Caco-2 (cell line): ENCODE measurements around the gene ZNF407. TPM values are rescaled to one million over a fixed set of nuclear protein-coding genes. Genes with fewer than 3 reads are reported as not detected.

Experiments used
- BruUV-seq: library from RNA; stranded (reverse); fragments of 400-500 nt; replicated peaks from 2 replicates; lab custom pipeline; 2021; lab: Mats Ljungman, UMichigan
- CTCF ChIA-PET: fragments of 300-600 bp; sonication (Branson Sonifier 250); formaldehyde crosslinking; loops from one replicate; lab custom pipeline; 2022; ENCODE audit warnings: antibody characterized with exemption; lab: Charles Lee
- POLR2A ChIA-PET: fragments of 300-600 bp; sonication (Branson Sonifier 250); formaldehyde crosslinking; loops from one replicate; lab custom pipeline; 2022; ENCODE audit warnings: antibody characterized with exemption; lab: Charles Lee
- DNase-seq, 2 experiments: peaks; one replicate each; pipeline versions ENCODE4 v3.0.0 to v3.0.0-alpha.2; 2020 to 2022
- H3K27me3 ChIP-seq: replicated peaks from 2 replicates; pipeline ENCODE4 v1.6.0; 2011; ENCODE audit warnings: low read length; ENCODE audit not compliant: control insufficient read depth, insufficient read depth
- H3K36me3 ChIP-seq: 2 replicates; pipeline ENCODE4 v1.5.1; 2011; ENCODE audit warnings: low read length; ENCODE audit not compliant: control insufficient read depth, insufficient read depth
- H3K4me1 ChIP-seq: fragments of 250-450 bp; sonication (Bioruptor Pico); 2 replicates; pipeline ENCODE4 v1.5.1; 2020; ENCODE audit warnings: mild to moderate bottlenecking
- H3K4me3 ChIP-seq: 2 replicates; pipeline ENCODE4 v1.5.1; 2011; ENCODE audit warnings: low read depth, mild to moderate bottlenecking, control low read depth, low read length
- H3K9me3 ChIP-seq: fragments of 250-450 bp; sonication (Bioruptor Pico); 2 replicates; pipeline ENCODE4 v1.5.1; 2020; ENCODE audit warnings: mild to moderate bottlenecking, moderate library complexity
- H3K27ac Mint-ChIP-seq: one replicate; pipeline ENCODE4 v1.8.0; 2022; ENCODE audit warnings: mixed read lengths; ENCODE audit not compliant: unreplicated experiment
- H3K27me3 Mint-ChIP-seq: one replicate; pipeline ENCODE4 v1.8.0; 2022; ENCODE audit warnings: mixed read lengths; ENCODE audit not compliant: insufficient read depth, unreplicated experiment
- H3K36me3 Mint-ChIP-seq: one replicate; pipeline ENCODE4 v1.8.0; 2022; ENCODE audit warnings: mild to moderate bottlenecking, mixed read lengths; ENCODE audit not compliant: insufficient read depth, unreplicated experiment
- H3K4me1 Mint-ChIP-seq: one replicate; pipeline ENCODE4 v1.8.0; 2022; ENCODE audit warnings: low read depth, mixed read lengths; ENCODE audit not compliant: unreplicated experiment
- H3K4me3 Mint-ChIP-seq: one replicate; pipeline ENCODE4 v1.8.0; 2022; ENCODE audit warnings: mild to moderate bottlenecking, moderate library complexity, mixed read lengths; ENCODE audit not compliant: unreplicated experiment
- H3K9me3 Mint-ChIP-seq: one replicate; pipeline ENCODE4 v1.8.0; 2022; ENCODE audit warnings: mixed read lengths; ENCODE audit not compliant: unreplicated experiment
- CTCF ChIP-seq, 2 experiments: fragments of 200-600 bp in 1 of 2; IDR thresholded peaks; 1 replicate in 1 of 2; 2 replicates in 1 of 2; pipeline versions ENCODE4 v1.5.1 to v1.8.0; 2011 to 2022; ENCODE audit warnings: antibody characterized with exemption in 1 of 2, control low read depth in 1 of 2, inconsistent platforms in 1 of 2, low read depth in 1 of 2, low read length in 1 of 2, mild to moderate bottlenecking in 1 of 2, moderate library complexity in 1 of 2; ENCODE audit not compliant: insufficient read depth in 1 of 2, severe bottlenecking in 1 of 2, unreplicated experiment in 1 of 2
- intact Hi-C: fragments of 100-400 bp; cut with micrococcal nuclease; formaldehyde crosslinking; loops from one replicate; pipeline ENCODE4 v1.10.0; 2022; ENCODE audit not compliant: unreplicated experiment
- total RNA-seq: library from RNA; stranded (reverse); gene quantifications from 2 replicates; pipeline ENCODE4 v1.2.3, GENCODE V29; 2022

Gene ZNF407
- total RNA-seq, 1 experiment from 2014 or later, result 4.7 TPM

GRCh38 chr18:74631623-74632350 is 34.1 kb downstream of the ZNF407 start:
- ChIA-PET POLR2A (no interaction called here), CTCF (no interaction called here)
- TF ChIP-seq CTCF (IDR thresholded peaks at IDR 0.05; ENCODE audit: insufficient read depth in 1 of 2, low read depth in 1 of 2, low read length in 1 of 2, severe bottlenecking in 1 of 2, unreplicated experiment in 1 of 2), result no peak
- H3K36me3 ChIP-seq, result no peaks in the 10 kb centered on the region
- no peak overlapping the region for H3K4me3 Mint-ChIP-seq
- BruUV-seq, result no TSS peak
- H3K4me3 ChIP-seq, result no peak overlapping the region
- H3K27ac Mint-ChIP-seq, result no peak overlapping the region
- no peaks in the 10 kb centered on the region for H3K4me1 ChIP-seq
- no peaks in the 10 kb centered on the region for H3K36me3 Mint-ChIP-seq
- H3K4me1 Mint-ChIP-seq, result no peaks in the 10 kb centered on the region
- intact Hi-C loops, result no loop called here
- H3K9me3 Mint-ChIP-seq, result no peaks in the 10 kb centered on the region
- no peaks in the 10 kb centered on the region for H3K27me3 Mint-ChIP-seq
- no peaks in the 10 kb centered on the region for H3K27me3 ChIP-seq
- DNase-seq, result no peak
- no peaks in the 10 kb centered on the region for H3K9me3 ChIP-seq

GRCh38 chr18:74632351-74632679 is 34.6 kb downstream of the ZNF407 start:
- TF ChIP-seq CTCF (IDR thresholded peaks at IDR 0.05; ENCODE audit: insufficient read depth in 1 of 2, low read depth in 1 of 2, low read length in 1 of 2, severe bottlenecking in 1 of 2, unreplicated experiment in 1 of 2), result no peak
- H3K4me1 Mint-ChIP-seq, result no peaks in the 10 kb centered on the region
- Histone ChIP-seq H3K4me1 (no peaks in the 10 kb centered on the region), H3K9me3 (no peaks in the 10 kb centered on the region), H3K27me3 (no peaks in the 10 kb centered on the region), H3K36me3 (no peaks in the 10 kb centered on the region), H3K4me3 (no peak overlapping the region)
- H3K27ac Mint-ChIP-seq, result no peak overlapping the region
- CTCF ChIA-PET, result no interaction called here
- no peaks in the 10 kb centered on the region for H3K27me3 Mint-ChIP-seq
- no TSS peak for BruUV-seq
- H3K36me3 Mint-ChIP-seq, result no peaks in the 10 kb centered on the region
- no peaks in the 10 kb centered on the region for H3K9me3 Mint-ChIP-seq
- intact Hi-C loops, result no loop called here
- POLR2A ChIA-PET, result no interaction called here
- no peak overlapping the region for H3K4me3 Mint-ChIP-seq
- DNase-seq, result no peak

GRCh38 chr18:74632856-74633255 is 35.2 kb downstream of the ZNF407 start:
- no peak overlapping the region for H3K27ac Mint-ChIP-seq
- ChIA-PET POLR2A (no interaction called here), CTCF (no interaction called here)
- no peak for TF ChIP-seq CTCF (IDR thresholded peaks at IDR 0.05; ENCODE audit: insufficient read depth in 1 of 2, low read depth in 1 of 2, low read length in 1 of 2, severe bottlenecking in 1 of 2, unreplicated experiment in 1 of 2)
- no peaks in the 10 kb centered on the region for H3K4me1 Mint-ChIP-seq
- no peaks in the 10 kb centered on the region for H3K4me1 ChIP-seq
- H3K9me3 Mint-ChIP-seq, result no peaks in the 10 kb centered on the region
- no peak overlapping the region for H3K4me3 Mint-ChIP-seq
- intact Hi-C loops, result no loop called here
- no peaks in the 10 kb centered on the region for H3K27me3 ChIP-seq
- DNase-seq, result no peak
- no peaks in the 10 kb centered on the region for H3K27me3 Mint-ChIP-seq
- H3K9me3 ChIP-seq, result no peaks in the 10 kb centered on the region
- H3K36me3 ChIP-seq, result no peaks in the 10 kb centered on the region
- H3K36me3 Mint-ChIP-seq, result no peaks in the 10 kb centered on the region
- no TSS peak for BruUV-seq
- no peak overlapping the region for H3K4me3 ChIP-seq
